H54 (cell line): ENCODE results near the gene ZNF587.
"Not testable (repeated sequence)": the region's sequence is repeated elsewhere in the genome, so short reads cannot be mapped to it uniquely, and the experiment has no call there.

ENCODE experiments used
- DNase-seq: peaks from one replicate; pipeline ENCODE4 v3.0.0; 2011; ENCODE audit warnings: low spot score, mixed read lengths; ENCODE audit not compliant: insufficient read length
- FAIRE-seq: peaks from 3 replicates; lab custom pipeline; 2011; peaks lifted over from hg19 to GRCh38; lab: Jason Lieb, UNC
- POLR2A ChIP-seq: IDR thresholded peaks from 2 replicates; pipeline ENCODE4 v1.6.1; 2011; ENCODE audit warnings: low read depth, mild to moderate bottlenecking, low read length

Gene ZNF587

GRCh38 chr19:57887195-57887941 lies 37.7 kb downstream of the ZNF587 start:
- no peak for FAIRE-seq
- no peak for TF ChIP-seq POLR2A

GRCh38 chr19:57888107-57888559 lies 38.5 kb downstream of the ZNF587 start:
- FAIRE-seq (no peak), DNase-seq (no peak)

More at GRCh38 chr19:57887195-57887941, 37.7 kb downstream of the ZNF587 start:
- DNase-seq = no peak

GRCh38 chr19:57888560-57889231 lies 39.0 kb downstream of the ZNF587 start, which contains the start of gene ZNF814:
ZNF814 (minus strand) TSS chr19:57889037; CDS start chr19:57888802, 235 bp downstream.
- no peak for FAIRE-seq
- no peak for DNase-seq
- TF ChIP-seq POLR2A = no peak

More at GRCh38 chr19:57888107-57888559, 38.5 kb downstream of the ZNF587 start:
- TF ChIP-seq POLR2A = no peak

- FAIRE-seq, DNase-seq: not testable (repeated sequence)
Observed at GRCh38 chr19:57890706-57891105, 41.0 kb downstream of the ZNF587 start.

GRCh38 chr19:57900311-57900710 lies 50.7 kb downstream of the ZNF587 start:
- DNase-seq (no peak), FAIRE-seq (no peak)
- TF ChIP-seq POLR2A = no peak

DNA sequence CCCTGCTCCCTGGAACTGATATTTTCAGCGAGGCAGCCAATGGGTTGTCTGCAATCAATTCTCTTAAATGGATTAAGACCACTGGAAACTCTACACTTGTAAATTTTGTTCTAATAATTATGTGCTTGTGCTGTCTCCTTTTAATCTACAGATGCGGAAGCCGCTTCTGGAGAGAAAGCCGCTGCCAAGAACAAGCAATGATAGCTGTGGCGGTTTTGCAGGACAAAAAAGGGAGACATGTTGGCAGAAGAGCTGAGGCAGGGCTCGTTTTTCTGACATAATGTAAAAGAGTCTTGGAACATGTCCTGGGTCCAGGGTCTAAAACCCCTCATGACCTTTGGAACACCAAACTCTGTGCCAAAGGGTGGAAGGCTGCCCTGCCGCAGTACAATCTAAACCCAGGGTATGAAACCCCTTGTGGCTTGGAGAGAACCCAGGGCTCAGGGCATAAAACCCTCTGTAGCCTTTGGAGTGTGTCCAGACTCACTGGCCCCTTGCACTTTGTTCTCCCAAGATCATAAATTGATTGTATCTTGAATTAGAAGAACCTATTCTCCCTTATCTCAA lies 54.0 kb downstream of the ZNF587 start:
- no peak for TF ChIP-seq POLR2A
- DNase-seq = no peak
- no peak for FAIRE-seq

DNA sequence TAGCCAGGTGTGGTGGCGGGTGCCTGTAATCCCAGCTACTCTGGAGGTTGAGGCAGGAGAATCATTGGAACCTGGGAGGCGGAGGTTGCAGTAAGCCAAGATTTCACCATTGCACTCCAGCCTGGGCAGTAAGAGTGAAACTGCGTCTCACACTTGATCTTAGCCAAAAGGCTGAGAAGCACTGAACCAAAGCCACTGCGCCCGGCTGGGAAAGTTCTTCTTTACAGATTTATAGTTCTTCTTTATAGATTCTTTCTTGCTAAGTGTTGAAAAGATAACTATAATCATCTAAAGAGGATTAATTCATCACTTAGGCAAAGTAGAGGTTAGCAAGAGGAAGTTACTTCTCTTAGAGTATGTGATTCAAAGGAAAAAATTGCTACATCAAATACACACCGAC lies 55.6 kb downstream of the ZNF587 start:
- TF ChIP-seq POLR2A = no peak

GRCh38 chr19:57907394-57907793 lies 57.7 kb downstream of the ZNF587 start:
- no peak for TF ChIP-seq POLR2A
- DNase-seq (no peak), FAIRE-seq (no peak)

More for the DNA sequence above, 55.6 kb downstream of the ZNF587 start:
- FAIRE-seq (no peak), DNase-seq (no peak)

DNA sequence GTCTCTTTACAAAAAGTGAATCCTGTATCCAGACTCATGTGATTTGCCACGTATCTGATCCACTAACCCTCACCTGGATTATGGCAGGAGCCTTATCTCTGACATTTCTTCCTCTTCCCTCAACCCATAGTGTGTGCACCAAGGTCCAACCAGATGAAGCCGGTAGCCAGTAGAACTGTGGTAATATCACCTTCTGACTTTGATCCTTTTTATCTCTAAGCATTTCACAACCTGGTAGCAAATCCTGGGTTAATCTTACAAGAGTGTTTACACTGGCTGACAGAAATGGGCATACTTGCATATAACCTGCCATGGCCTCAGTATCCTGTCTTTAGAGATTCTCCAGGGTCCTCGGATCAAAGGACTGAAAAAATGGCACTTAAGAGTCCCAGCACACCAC lies 64.9 kb downstream of the ZNF587 start:
- FAIRE-seq (no peak), DNase-seq (no peak)
- TF ChIP-seq POLR2A = no peak
